ENCODE results near the gene GOLGB1.

DNA sequence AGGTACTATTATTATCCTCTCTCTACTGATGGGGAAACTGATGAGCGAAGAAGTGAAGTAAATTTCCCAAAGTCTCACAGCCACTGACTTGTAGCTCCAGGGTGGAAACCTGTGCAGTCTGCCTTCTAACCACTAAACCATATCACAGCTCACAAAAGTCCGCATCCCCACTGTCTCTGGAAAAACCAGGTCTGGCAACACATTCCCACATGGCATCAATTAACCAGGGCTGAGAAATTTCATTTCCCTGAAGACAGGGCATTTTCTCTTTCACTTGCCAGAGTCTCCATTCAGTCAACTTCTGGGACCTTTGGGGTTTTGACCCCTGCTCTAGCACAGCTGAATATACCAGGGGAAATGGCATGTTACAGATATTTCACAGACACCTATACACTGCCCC is 129.8 kb downstream of the GOLGB1 start:
- no peak for TF ChIP-seq POLR2A (IDR thresholded peaks at IDR 0.05; ENCODE audit: low read depth, low read length)
- TF ChIP-seq POLR2AphosphoS5 (IDR thresholded peaks at IDR 0.05; ENCODE audit: low read depth, low read length) = no peak
